Panc1 (cell line): Measurements from ENCODE around the gene DAAM2.

Source experiments
- CTCF ChIP-seq: fragments of 450-650 bp; IDR thresholded peaks from 2 replicates; pipeline ENCODE4 v1.5.1; 2017; ENCODE audit warnings: mild to moderate bottlenecking
- REST ChIP-seq, 2 experiments: IDR thresholded peaks; 2 replicates each; pipeline ENCODE4 v1.6.1; 2011 to 2012; ENCODE audit warnings: low read depth in 2 of 2, control low read depth in 1 of 2, low read length in 1 of 2, mild to moderate bottlenecking in 1 of 2, moderate library complexity in 1 of 2; ENCODE audit not compliant: insufficient read depth in 1 of 2
- SIN3A ChIP-seq: IDR thresholded peaks from 2 replicates; pipeline ENCODE4 v1.6.1; 2012; ENCODE audit warnings: low read depth, mild to moderate bottlenecking, low read length, moderate library complexity, borderline replicate concordance; ENCODE audit not compliant: insufficient read depth

GRCh38 chr6:39790772-39791171 lies 1.4 kb upstream of the DAAM2 start:
- TF ChIP-seq CTCF = no peak
- TF ChIP-seq SIN3A = no peak
- TF ChIP-seq REST (IDR thresholded peaks at IDR 0.05; ENCODE audit: insufficient read depth in 1 of 2, low read depth in 2 of 2, low read length in 1 of 2) = no peak
